ENCODE results near the gene CNBD2.
A peak's percentile ranks its signal among the peaks of the same experiment; 100 is the strongest.
"Not testable (repeated sequence)": the region's sequence is repeated elsewhere in the genome, so short reads cannot be mapped to it uniquely, and the experiment has no call there.

Gene CNBD2

DNA sequence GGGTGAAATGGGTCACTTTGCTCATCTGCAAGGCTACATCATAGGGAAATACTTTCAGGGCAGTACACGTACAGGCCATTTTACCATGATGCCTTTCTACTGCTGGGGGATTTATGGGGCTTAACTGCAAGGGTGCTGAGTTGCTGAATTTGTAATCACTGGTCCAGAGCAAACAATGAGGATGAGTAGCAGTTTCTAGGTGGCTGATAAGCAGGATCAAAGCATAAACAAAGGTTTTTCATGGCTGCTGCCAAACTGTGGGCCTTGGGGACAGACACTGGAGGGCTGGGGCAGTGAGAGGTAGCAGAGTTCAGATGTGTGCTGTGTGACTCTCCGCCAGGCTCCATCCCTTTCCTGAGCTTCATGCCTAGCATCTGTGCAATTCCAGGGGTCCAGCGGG lies 68.3 kb downstream of the CNBD2 start:
- no peak for DNase-seq (ENCODE audit: low read depth, low spot score)
- TF ChIP-seq, protein P1, sequence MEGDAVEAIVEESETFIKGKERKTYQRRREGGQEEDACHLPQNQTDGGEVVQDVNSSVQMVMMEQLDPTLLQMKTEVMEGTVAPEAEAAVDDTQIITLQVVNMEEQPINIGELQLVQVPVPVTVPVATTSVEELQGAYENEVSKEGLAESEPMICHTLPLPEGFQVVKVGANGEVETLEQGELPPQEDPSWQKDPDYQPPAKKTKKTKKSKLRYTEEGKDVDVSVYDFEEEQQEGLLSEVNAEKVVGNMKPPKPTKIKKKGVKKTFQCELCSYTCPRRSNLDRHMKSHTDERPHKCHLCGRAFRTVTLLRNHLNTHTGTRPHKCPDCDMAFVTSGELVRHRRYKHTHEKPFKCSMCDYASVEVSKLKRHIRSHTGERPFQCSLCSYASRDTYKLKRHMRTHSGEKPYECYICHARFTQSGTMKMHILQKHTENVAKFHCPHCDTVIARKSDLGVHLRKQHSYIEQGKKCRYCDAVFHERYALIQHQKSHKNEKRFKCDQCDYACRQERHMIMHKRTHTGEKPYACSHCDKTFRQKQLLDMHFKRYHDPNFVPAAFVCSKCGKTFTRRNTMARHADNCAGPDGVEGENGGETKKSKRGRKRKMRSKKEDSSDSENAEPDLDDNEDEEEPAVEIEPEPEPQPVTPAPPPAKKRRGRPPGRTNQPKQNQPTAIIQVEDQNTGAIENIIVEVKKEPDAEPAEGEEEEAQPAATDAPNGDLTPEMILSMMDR (IDR thresholded peaks at IDR 0.05; ENCODE audit: insufficient read depth, low read length, missing control alignments): no peak
- ChIA-PET CTCF (no interaction called here), POLR2A (no interaction called here)
- H3K4me3 ChIP-seq (ENCODE audit: low read depth, low read length): no peak overlapping the region

- CTCF ChIA-PET: interaction anchor here (0.9 to 1.4 kb wide), 3 partner anchors 58 to 162 kb away, joined by 3 to 5 read pairs (median 4); no protein-coding TSS in a partner anchor
- TF ChIP-seq, protein P1 (IDR thresholded peaks at IDR 0.05; ENCODE audit: insufficient read depth, low read length, missing control alignments): no peak
- no peak for DNase-seq (ENCODE audit: low read depth, low spot score)
- POLR2A ChIA-PET: no interaction called here
- H3K4me3 ChIP-seq (ENCODE audit: low read depth, low read length): no peak overlapping the region
These were observed 72.2 kb downstream of the CNBD2 start for GRCh38 chr20:36040571-36040970.

- DNase-seq (ENCODE audit: low read depth, low spot score): no peak
- POLR2A ChIA-PET: interaction anchor here (0.6 to 0.7 kb wide), 2 partner anchors 22 to 99 kb away, joined by 3 read pairs; no protein-coding TSS in a partner anchor
- TF ChIP-seq, protein P1 (IDR thresholded peaks at IDR 0.05; ENCODE audit: insufficient read depth, low read length, missing control alignments): no peak
- CTCF ChIA-PET: interaction anchor here (1.1 to 1.7 kb wide), 2 partner anchors 48 to 51 kb away, joined by 4 to 9 read pairs; no protein-coding TSS in a partner anchor
- no peak overlapping the region for H3K4me3 ChIP-seq (ENCODE audit: low read depth, low read length)
These were observed 75.1 kb downstream of the CNBD2 start for GRCh38 chr20:36043441-36043840.

- ChIA-PET POLR2A (interaction anchor here (0.7 to 1.4 kb wide), 2 partner anchors 9 to 21 kb away, joined by 3 to 4 read pairs; no protein-coding TSS in a partner anchor), CTCF (interaction anchor here (1.1 to 1.7 kb wide), 2 partner anchors 49 to 51 kb away, joined by 4 to 9 read pairs; no protein-coding TSS in a partner anchor)
- TF ChIP-seq, protein P1 (IDR thresholded peaks at IDR 0.05; ENCODE audit: insufficient read depth, low read length, missing control alignments): no peak
- no peak for DNase-seq (ENCODE audit: low read depth, low spot score)
- H3K4me3 ChIP-seq (ENCODE audit: low read depth, low read length): no peak overlapping the region
These were observed 75.6 kb downstream of the CNBD2 start for GRCh38 chr20:36043892-36044515.

DNA sequence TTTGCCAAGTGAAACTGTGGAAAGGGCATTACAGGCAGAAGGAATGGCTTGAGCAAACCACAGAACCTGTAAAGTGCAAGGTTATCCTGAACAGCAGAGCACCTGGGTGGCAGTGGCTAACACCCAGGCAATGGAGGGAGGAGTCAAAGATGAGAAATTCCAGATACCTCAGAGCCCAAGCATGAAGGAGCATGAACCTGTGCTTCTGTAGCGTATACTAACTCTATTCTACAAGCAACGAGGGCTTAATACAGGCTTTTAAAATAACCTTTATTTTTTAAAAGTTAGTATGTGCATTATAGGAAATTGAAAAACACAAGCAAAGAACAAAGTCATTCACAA lies 77.0 kb downstream of the CNBD2 start:
- H3K4me3 ChIP-seq (ENCODE audit: low read depth, low read length): no peak overlapping the region
- ChIA-PET POLR2A (interaction anchor here (1.4 kb wide), 1 partner anchor 10 kb away, joined by 4 read pairs; no protein-coding TSS in a partner anchor), CTCF (no interaction called here)
- TF ChIP-seq, protein P1 (IDR thresholded peaks at IDR 0.05; ENCODE audit: insufficient read depth, low read length, missing control alignments): no peak
- DNase-seq (ENCODE audit: low read depth, low spot score): no peak

GRCh38 chr20:36046073-36046798 lies 77.8 kb downstream of the CNBD2 start:
- DNase-seq (ENCODE audit: low read depth, low spot score); POLR2A ChIA-PET; H3K4me3 ChIP-seq (ENCODE audit: low read depth, low read length): not testable (repeated sequence)
- CTCF ChIA-PET: interaction anchor here (1.0 to 1.5 kb wide), 2 partner anchors 54 to 92 kb away, joined by 4 read pairs; no protein-coding TSS in a partner anchor

- DNase-seq (ENCODE audit: low read depth, low spot score); CTCF ChIA-PET: not testable (repeated sequence)
- H3K4me3 ChIP-seq (ENCODE audit: low read depth, low read length): peak overlapping the region; percentile 53
- POLR2A ChIA-PET: interaction anchor here (1.3 kb wide), 1 partner anchor 60 kb away, joined by 5 read pairs; no protein-coding TSS in a partner anchor
These were observed 81.0 kb downstream of the CNBD2 start for GRCh38 chr20:36049408-36049807.

All from AG04449 (cell line).